Fibroblast of mammary gland (primary cell): ENCODE data around the gene FUCA1.

Experiments used
- DNase-seq: peaks from one replicate; pipeline ENCODE4 v3.0.0-alpha.2; 2010; ENCODE audit warnings: low read depth
- H3K4me3 ChIP-seq: 2 replicates; pipeline ENCODE4 v1.5.1; 2011; ENCODE audit warnings: low read depth, mild to moderate bottlenecking, low read length, moderate library complexity; ENCODE audit not compliant: control insufficient read depth
- CTCF ChIP-seq: conservative IDR thresholded peaks from 2 replicates; pipeline ENCODE4 v1.5.1; 2011; ENCODE audit warnings: low read depth, low read length, inconsistent platforms; ENCODE audit not compliant: control insufficient read depth, insufficient read depth

Gene FUCA1

DNA sequence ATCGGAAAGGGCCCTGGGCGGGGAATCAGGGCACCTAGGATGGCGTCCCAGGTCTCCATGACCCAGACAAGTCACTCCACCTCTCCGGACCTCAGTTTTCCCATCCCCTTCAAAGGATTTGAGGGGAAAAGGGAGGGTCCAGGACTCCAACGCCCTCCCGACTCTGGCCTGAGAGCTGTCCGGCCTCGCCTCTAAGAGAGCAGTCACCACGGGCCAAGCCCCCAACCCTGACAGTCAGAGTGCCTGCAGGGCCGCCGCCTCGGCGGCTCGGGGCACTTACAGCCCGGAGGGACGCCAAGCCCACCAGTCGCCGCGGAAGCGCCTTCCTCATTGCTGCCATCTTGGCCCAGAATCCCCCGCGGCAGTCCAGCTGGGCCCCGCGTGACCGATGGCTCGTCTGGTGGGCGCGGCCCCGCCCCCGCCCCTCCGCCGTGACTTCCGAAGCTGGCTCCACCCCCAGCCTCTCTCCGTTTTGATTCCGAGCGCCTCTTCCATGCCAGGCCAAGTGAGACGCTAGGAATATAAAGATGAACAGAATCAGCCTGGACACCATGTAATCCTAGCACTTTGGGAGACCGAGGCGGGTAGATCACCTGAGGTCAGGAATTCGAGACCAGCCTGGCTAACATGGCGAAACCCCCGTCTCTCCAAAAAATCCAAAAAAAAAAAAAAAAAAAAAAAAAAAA, 42.9 kb downstream of the FUCA1 start, which contains the start of gene HMGCL:
Gene HMGCL, minus strand, starts transcription at position 354 of the 686 bp plus-strand sequence. Its CDS starts 14 bp downstream, at position 340.
- peak within 1 kb of the TSS; percentile 98 for H3K4me3 ChIP-seq
- peak; percentile 80 for DNase-seq
- no peak for TF ChIP-seq CTCF

DNA sequence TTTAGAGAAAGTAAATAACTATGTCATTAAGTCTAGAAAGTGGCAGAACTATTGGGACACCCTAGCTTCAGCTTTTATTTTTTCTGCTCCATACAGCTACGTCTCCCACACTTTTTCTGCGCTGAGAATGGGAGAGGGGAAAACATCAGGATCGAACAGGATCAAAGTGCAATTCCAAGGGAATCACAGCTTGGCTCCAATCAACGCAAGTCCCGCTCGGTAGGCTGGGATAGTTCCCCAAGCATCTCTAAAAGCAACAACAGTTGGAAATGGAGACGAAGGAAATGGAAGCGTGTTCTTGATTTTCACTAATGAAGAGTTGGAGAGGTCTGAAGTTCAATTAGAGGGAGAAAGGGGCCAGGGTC, 43.4 kb downstream of the FUCA1 start:
- TF ChIP-seq CTCF, result no peak
- DNase-seq, result no peak
- H3K4me3 ChIP-seq, result peak overlapping the region; percentile 98

DNA sequence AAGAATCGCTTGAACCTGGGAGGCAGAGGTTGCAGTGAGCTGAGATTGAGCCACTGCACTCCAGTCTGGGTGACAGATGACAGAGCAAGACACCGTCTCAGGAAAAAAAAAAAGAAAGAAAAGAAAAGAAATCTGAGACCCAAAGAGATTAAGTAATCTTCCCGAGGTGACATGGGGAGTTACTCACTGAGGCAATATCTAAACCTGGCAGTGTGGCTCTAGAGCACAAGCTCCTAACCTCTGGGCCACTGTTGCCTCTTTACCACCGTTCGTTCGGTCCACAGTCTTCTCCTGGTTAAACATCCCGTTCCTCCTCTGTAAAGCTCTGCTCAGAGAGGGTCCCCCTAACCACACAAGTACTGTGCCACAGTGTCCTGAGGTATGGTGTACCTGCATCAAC, 44.3 kb downstream of the FUCA1 start:
- TF ChIP-seq CTCF, result no peak
- no peak for DNase-seq
- H3K4me3 ChIP-seq, result no peak overlapping the region

DNA sequence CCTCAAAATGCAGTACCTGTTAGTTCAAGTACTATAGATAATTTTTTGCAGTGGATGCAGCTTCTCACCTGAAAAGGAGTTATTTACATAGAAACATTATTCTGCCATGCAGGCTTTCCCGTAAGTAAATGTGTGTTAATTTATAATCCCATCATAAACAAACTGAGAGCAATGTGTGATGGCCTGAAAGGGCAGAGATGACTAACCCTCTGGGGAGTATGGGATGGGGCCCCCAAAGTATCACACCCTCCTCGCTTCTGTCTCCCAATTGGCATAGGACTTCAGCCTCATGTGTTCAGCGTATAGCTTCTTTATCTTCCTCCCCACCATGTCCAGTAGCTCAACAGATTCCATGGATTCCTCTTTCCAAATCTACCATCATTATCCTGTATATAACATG, 50.5 kb downstream of the FUCA1 start:
- DNase-seq, result no peak
- TF ChIP-seq CTCF, result no peak
- no peak overlapping the region for H3K4me3 ChIP-seq

DNA sequence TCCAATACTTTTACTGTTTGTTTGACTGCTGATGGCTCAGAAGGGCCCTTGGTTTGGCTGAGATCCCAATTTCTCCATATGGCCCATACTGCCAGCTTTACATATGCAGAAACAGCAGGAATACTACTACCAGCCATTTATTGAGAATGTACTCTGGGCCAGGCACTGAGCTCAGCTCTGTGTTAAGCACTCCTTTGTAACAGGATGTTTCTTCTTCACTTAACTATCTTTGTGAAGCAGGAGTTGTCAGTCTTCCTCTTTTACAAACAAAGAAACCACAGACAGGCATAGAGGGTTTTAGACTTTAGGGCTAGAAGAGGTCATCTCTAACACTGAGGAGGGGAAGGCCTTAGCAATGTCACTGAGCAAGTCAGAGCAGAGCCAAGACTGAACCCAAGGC, 51.2 kb downstream of the FUCA1 start:
- H3K4me3 ChIP-seq, result no peak overlapping the region
- TF ChIP-seq CTCF, result no peak
- no peak for DNase-seq

GRCh38 chr1:23816361-23816760, 51.7 kb downstream of the FUCA1 start:
- no peak for TF ChIP-seq CTCF
- H3K4me3 ChIP-seq, result no peak overlapping the region
- no peak for DNase-seq

GRCh38 chr1:23814016-23814415, 54.1 kb downstream of the FUCA1 start:
- TF ChIP-seq CTCF, result no peak
- peak; percentile 67 for DNase-seq
- H3K4me3 ChIP-seq, result no peak overlapping the region
